Endothelial cell of umbilical vein (primary cell): ENCODE data around the gene ANKS1A. TPM values are rescaled to one million over a fixed set of nuclear protein-coding genes. Genes with fewer than 3 reads are reported as not detected.
"Not testable (repeated sequence)": the region's sequence is repeated elsewhere in the genome, so short reads cannot be mapped to it uniquely, and the experiment has no call there.

Experiments
- BruUV-seq: library from RNA; stranded (reverse); fragments of 400-500 nt; replicated peaks from 2 replicates; lab custom pipeline; 2021; lab: Mats Ljungman, UMichigan
- CTCF ChIA-PET: fragments of 300-600, 350-600 bp; sonication (Branson Sonifier 250); formaldehyde crosslinking; loops from one replicate; lab custom pipeline; 2021; ENCODE audit warnings: antibody characterized with exemption, inconsistent platforms; lab: Charles Lee
- POLR2A ChIA-PET: fragments of 300-600, 350-600 bp; sonication (Branson Sonifier 250); formaldehyde crosslinking; loops from one replicate; lab custom pipeline; 2021; ENCODE audit warnings: antibody characterized with exemption, inconsistent platforms; lab: Charles Lee
- DNase-seq: peaks from one replicate; pipeline ENCODE4 v3.0.0-alpha.2; 2011; ENCODE audit warnings: low read depth, low spot score
- FAIRE-seq: peaks from 2 replicates; lab custom pipeline; 2011; peaks lifted over from hg19 to GRCh38; lab: Jason Lieb, UNC
- H2AFZ ChIP-seq: 2 replicates; pipeline ENCODE4 v1.6.0; 2012; ENCODE audit warnings: low read depth, low read length, control low read depth, inconsistent platforms
- H3K27ac ChIP-seq: 2 replicates; pipeline ENCODE4 v1.5.1; 2011; ENCODE audit warnings: low read depth, mild to moderate bottlenecking, control low read depth, low read length, moderate library complexity; ENCODE audit not compliant: insufficient read depth
- H3K27me3 ChIP-seq, 2 experiments: 2 replicates each; pipeline versions ENCODE4 v1.6.0 to v1.6.1; 2011; ENCODE audit warnings: low read length in 2 of 2, mixed read lengths in 1 of 2; ENCODE audit not compliant: control insufficient read depth in 2 of 2, insufficient read depth in 2 of 2
- H3K36me3 ChIP-seq, 2 experiments: 2 replicates in 1 of 2; 3 replicates in 1 of 2; pipeline ENCODE4 v1.5.1; 2011; ENCODE audit warnings: low read length in 2 of 2, mild to moderate bottlenecking in 1 of 2, moderate library complexity in 1 of 2; ENCODE audit not compliant: control insufficient read depth in 2 of 2, insufficient read depth in 2 of 2; ENCODE audit errors: extremely low read depth in 1 of 2
- H3K4me1 ChIP-seq: 3 replicates; pipeline ENCODE4 v1.5.1; 2011; ENCODE audit warnings: mild to moderate bottlenecking, low read length; ENCODE audit not compliant: control insufficient read depth, insufficient read depth; ENCODE audit errors: extremely low read depth
- H3K4me2 ChIP-seq: 2 replicates; pipeline ENCODE4 v1.6.1; 2011; ENCODE audit warnings: low read length, control low read depth, mixed read lengths; ENCODE audit not compliant: insufficient read depth
- H3K4me3 ChIP-seq, 3 experiments: fragments of 200-600 bp in 1 of 3; sonication (generic), shearing (Covaris generic) in 1 of 3; replicated peaks in 1 of 3; 2 replicates each; pipeline ENCODE4 v1.5.1; 2011 to 2016; ENCODE audit warnings: control low read depth in 3 of 3, low read length in 3 of 3, mild to moderate bottlenecking in 2 of 3, inconsistent platforms in 1 of 3, low read depth in 1 of 3, moderate library complexity in 1 of 3; ENCODE audit not compliant: insufficient read depth in 1 of 3
- H3K79me2 ChIP-seq: 2 replicates; pipeline ENCODE4 v1.6.0; 2012; ENCODE audit warnings: low read length, inconsistent platforms; ENCODE audit not compliant: control insufficient read depth, insufficient read depth
- H3K9ac ChIP-seq: replicated peaks from 2 replicates; pipeline ENCODE3; 2011; ENCODE audit warnings: low read length, control low read depth; ENCODE audit not compliant: insufficient read depth; ENCODE audit errors: extremely low read depth
- H3K9me1 ChIP-seq: replicated peaks from 3 replicates; pipeline ENCODE4 v1.6.0; 2011; ENCODE audit warnings: mild to moderate bottlenecking, low read length; ENCODE audit not compliant: control insufficient read depth, insufficient read depth; ENCODE audit errors: extremely low read depth
- H3K9me3 ChIP-seq: replicated peaks from 2 replicates; pipeline ENCODE4 v1.5.1; 2012; ENCODE audit warnings: low read length, inconsistent platforms; ENCODE audit not compliant: control insufficient read depth, insufficient read depth
- H4K20me1 ChIP-seq: replicated peaks from 2 replicates; pipeline ENCODE3; 2011; ENCODE audit warnings: mild to moderate bottlenecking, low read length; ENCODE audit not compliant: control insufficient read depth, insufficient read depth; ENCODE audit errors: extremely low read depth
- CTCF ChIP-seq, 2 donors: IDR thresholded peaks; 1 replicate in 1 of 2; 2 replicates in 1 of 2; pipeline ENCODE4 v1.5.1; 2011; ENCODE audit warnings: low read length in 2 of 2, mild to moderate bottlenecking in 2 of 2, moderate library complexity in 2 of 2, control low read depth in 1 of 2, inconsistent platforms in 1 of 2, low read depth in 1 of 2; ENCODE audit not compliant: insufficient read depth in 1 of 2; ENCODE audit errors: extremely low read depth in 1 of 2
- EZH2 ChIP-seq: IDR thresholded peaks from 2 replicates; pipeline ENCODE4 v1.6.1; 2012; ENCODE audit warnings: borderline replicate concordance, low read depth, mild to moderate bottlenecking, moderate library complexity, low read length, inconsistent platforms; ENCODE audit not compliant: severe bottlenecking
- FOS ChIP-seq: IDR thresholded peaks from 2 replicates; pipeline ENCODE4 v1.6.1; 2011; ENCODE audit warnings: mild to moderate bottlenecking, low read length, moderate library complexity, borderline replicate concordance; ENCODE audit not compliant: insufficient read depth
- GATA2 ChIP-seq: IDR thresholded peaks from 2 replicates; pipeline ENCODE4 v1.7.0; 2011; ENCODE audit warnings: low read depth, mild to moderate bottlenecking, moderate library complexity, mixed read lengths, low read length; ENCODE audit not compliant: insufficient read length, insufficient read depth
- JUN ChIP-seq: IDR thresholded peaks from 2 replicates; pipeline ENCODE4 v1.6.1; 2011; ENCODE audit warnings: borderline replicate concordance, low read depth; ENCODE audit not compliant: insufficient read length, insufficient read depth
- MYC ChIP-seq: IDR thresholded peaks from one replicate; pipeline ENCODE4 v1.6.1; 2011; ENCODE audit warnings: mild to moderate bottlenecking, low read depth, low read length
- POLR2A ChIP-seq: IDR thresholded peaks from 2 replicates; pipeline ENCODE4 v1.6.1; 2012; ENCODE audit warnings: low read depth, mild to moderate bottlenecking, control low read depth, low read length
- POLR2AphosphoS5 ChIP-seq: IDR thresholded peaks from 2 replicates; pipeline ENCODE4 v1.6.1; 2012; ENCODE audit warnings: low read depth, mild to moderate bottlenecking, control low read depth, low read length, moderate library complexity; ENCODE audit not compliant: insufficient read depth
- dilution Hi-C: fragments of 300-500 bp; cut with MboI; formaldehyde crosslinking; loops from one replicate; pipeline ENCODE4 v1.15.0; 2019; ENCODE audit warnings: low sequenced_read_pairs; ENCODE audit not compliant: extremely low pct_ligation_motif_present
- intact Hi-C: fragments of 100-400 bp; cut with micrococcal nuclease; formaldehyde crosslinking; loops from one replicate; pipeline ENCODE4 v1.10.0; 2022
- polyA plus RNA-seq, 4 experiments: library from polyadenylated mRNA; depleted of rRNA in 3 of 4; stranded (reverse) in 3 of 4; unstranded in 1 of 4; fragments of >200 nt; gene quantifications; 2 replicates each; pipeline versions ENCODE4 v1.2.1 to v1.2.3, GENCODE V29; 2011 to 2012; ENCODE audit warnings: missing spikeins in 1 of 4
- total RNA-seq: library from RNA; stranded (reverse); gene quantifications from 2 replicates; pipeline ENCODE4 v1.2.3, GENCODE V29; 2021
- TF ChIP-seq, protein P1 (sequence below): IDR thresholded peaks from 2 replicates; pipeline ENCODE4 v1.6.1; 2011; ENCODE audit not compliant: insufficient read depth, insufficient read length

The ANKS1A gene
- total and polyA plus RNA-seq, 2 donors (not counting 3 experiments of a cell fraction or from before 2014, with no cell fraction given): 8.9 to 26.1 TPM

- intact Hi-C loops (no loop called here), dilution Hi-C loops (no loop called here)
- CTCF ChIA-PET: interaction anchor here (1.0 to 1.4 kb wide), 2 partner anchors 126 to 145 kb away, joined by 3 to 4 read pairs; no protein-coding TSS in a partner anchor
Observed at GRCh38 chr6:34994693-34995092, 105.6 kb downstream of the ANKS1A start.

GRCh38 chr6:34998417-34998816 is 109.4 kb downstream of the ANKS1A start:
- H4K20me1 ChIP-seq, FAIRE-seq, H3K4me3 ChIP-seq, DNase-seq, H3K4me2 ChIP-seq, H3K4me1 ChIP-seq, BruUV-seq, H3K79me2 ChIP-seq, H3K27me3 ChIP-seq, H3K9me3 ChIP-seq, POLR2A ChIA-PET, H3K27ac ChIP-seq, H2AFZ ChIP-seq, H3K9me1 ChIP-seq, H3K36me3 ChIP-seq, H3K9ac ChIP-seq, intact Hi-C loops, dilution Hi-C loops: not testable (repeated sequence)
- CTCF ChIA-PET: interaction anchor here (1.9 to 2.4 kb wide), 2 partner anchors 11 to 23 kb away, joined by 4 to 7 read pairs; no protein-coding TSS in a partner anchor

More at GRCh38 chr6:34994693-34995092, 105.6 kb downstream of the ANKS1A start:
- no TSS peak for BruUV-seq
- Histone ChIP-seq H3K27me3 (no peaks in the 10 kb centered on the region), H3K79me2 (no peaks in the 10 kb centered on the region), H3K36me3 (peaks cover 0 to 3% of the 10 kb centered on the region in 2 experiments), H3K4me1 (no peaks in the 10 kb centered on the region), H2AFZ (no peak overlapping the region), H3K4me3 (no peak overlapping the region), H3K27ac (no peak overlapping the region), H3K9me1 (no peaks in the 10 kb centered on the region), H3K9ac (no peak overlapping the region), H4K20me1 (no peaks in the 10 kb centered on the region), H3K4me2 (no peak overlapping the region), H3K9me3 (no peaks in the 10 kb centered on the region)
- TF ChIP-seq EZH2 (no peak), CTCF (IDR thresholded peaks at IDR 0.05; ENCODE audit: extremely low read depth in 1 of 2, insufficient read depth in 1 of 2, low read depth in 1 of 2, low read length in 2 of 2) (no peak), JUN (no peak), MYC (no peak), GATA2 (no peak), POLR2AphosphoS5 (no peak), FOS (no peak), POLR2A (no peak)
- TF ChIP-seq, protein P1, sequence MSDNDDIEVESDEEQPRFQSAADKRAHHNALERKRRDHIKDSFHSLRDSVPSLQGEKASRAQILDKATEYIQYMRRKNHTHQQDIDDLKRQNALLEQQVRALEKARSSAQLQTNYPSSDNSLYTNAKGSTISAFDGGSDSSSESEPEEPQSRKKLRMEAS: no peak
- DNase-seq: no peak
- POLR2A ChIA-PET: no interaction called here
- FAIRE-seq: no peak

DNA sequence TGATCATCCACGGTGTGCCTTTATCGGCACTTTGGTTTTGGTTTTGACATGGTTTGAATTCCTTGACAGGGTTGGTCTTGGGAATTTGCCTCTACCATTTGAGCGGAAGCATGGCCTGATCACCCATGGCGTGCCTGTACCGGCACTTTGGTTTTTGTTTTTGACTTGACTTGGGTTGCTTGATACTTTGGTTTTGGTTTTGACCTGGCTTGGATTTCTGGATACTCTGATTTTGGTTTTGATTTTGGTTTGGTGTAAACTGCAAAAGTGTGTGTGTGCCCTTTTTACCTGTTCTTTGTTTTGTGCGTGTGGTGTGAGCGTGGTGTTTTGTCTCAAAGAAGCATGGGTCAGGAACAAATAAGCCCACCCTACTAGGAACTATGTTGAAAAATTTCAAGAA is 110.1 kb downstream of the ANKS1A start:
- H3K9me1 ChIP-seq, H4K20me1 ChIP-seq, H3K27me3 ChIP-seq, intact Hi-C loops, CTCF ChIA-PET, H3K27ac ChIP-seq, dilution Hi-C loops, H3K9me3 ChIP-seq, FAIRE-seq, H3K36me3 ChIP-seq, H3K4me2 ChIP-seq, H2AFZ ChIP-seq, DNase-seq, H3K4me1 ChIP-seq, H3K4me3 ChIP-seq, BruUV-seq, H3K9ac ChIP-seq, POLR2A ChIA-PET, H3K79me2 ChIP-seq: not testable (repeated sequence)
